Measurements from ENCODE around the gene KCNH1.

KCNH1 gene

GRCh38 chr1:210629276-210629675, 504.7 kb downstream of the KCNH1 start:
- no peak for TF ChIP-seq POLR2A (IDR thresholded peaks at IDR 0.05; ENCODE audit: low read depth, low read length)
- FAIRE-seq, result no peak
- no peak for DNase-seq (ENCODE audit: insufficient read length, low spot score)

- DNase-seq (ENCODE audit: insufficient read length, low spot score) (no peak), FAIRE-seq (no peak)
- no peak for TF ChIP-seq POLR2A (IDR thresholded peaks at IDR 0.05; ENCODE audit: low read depth, low read length)
Measured at GRCh38 chr1:210627755-210628154, 506.2 kb downstream of the KCNH1 start.

Measured in H54 (cell line).